ENCODE results near the gene UBC.

UBC gene

DNA sequence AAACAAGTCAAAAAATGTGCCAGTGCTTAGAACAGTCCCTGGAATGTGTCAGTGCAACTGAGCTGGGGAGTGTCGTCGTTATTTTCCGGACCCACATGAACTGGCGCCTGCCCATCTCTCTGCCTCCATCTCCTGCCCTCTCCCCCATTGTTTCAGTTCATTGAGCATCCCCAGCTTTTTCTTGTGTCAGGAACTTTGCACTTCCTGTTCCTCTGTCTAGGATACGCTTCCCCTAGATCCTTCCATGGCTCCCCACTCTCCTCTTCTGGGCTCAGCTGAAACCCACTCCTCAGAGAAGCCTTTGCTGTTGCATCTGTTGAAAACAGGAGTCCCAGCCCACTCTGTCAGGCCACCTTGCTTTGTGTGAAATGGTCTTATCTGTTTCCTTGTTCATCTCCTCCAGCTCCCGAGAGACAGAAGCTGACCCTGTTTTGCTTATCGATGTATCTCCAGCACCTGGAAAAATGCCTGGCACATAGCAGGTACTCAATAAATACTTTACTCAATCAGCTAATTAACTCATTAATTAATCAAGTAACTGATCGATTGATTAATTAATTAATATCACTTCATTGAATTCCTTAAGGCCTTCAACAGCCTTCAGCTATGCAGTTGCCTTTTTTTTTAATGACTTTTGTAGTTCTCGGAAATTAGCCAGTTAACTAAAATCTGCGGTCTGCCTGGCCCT, 48.1 kb downstream of the UBC start:
- in situ Hi-C loops (cut with MboI; ENCODE audit: low sequenced_read_pairs) = no loop called here

DNA sequence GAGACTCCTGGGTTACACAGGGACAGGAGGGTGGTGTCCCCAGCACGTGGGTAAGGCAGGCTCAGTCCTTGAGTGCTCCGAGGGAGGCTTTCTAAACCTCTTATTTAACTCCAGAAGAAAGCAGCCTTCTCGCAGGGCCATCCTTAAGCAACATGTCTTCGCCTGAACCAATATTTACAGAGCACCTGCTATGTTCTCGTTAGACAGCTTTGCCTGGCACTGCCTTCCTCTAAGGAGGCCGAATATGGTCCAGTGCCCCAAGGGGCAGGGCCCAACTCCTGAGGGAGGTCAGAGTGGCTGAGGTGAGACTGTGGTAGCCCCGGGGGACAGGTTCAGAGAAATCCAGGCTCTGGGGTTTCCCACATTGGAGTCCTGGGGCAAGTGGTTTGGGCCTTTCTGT, 48.7 kb downstream of the UBC start:
- in situ Hi-C loops (cut with MboI; ENCODE audit: low sequenced_read_pairs) = no loop called here

DNA sequence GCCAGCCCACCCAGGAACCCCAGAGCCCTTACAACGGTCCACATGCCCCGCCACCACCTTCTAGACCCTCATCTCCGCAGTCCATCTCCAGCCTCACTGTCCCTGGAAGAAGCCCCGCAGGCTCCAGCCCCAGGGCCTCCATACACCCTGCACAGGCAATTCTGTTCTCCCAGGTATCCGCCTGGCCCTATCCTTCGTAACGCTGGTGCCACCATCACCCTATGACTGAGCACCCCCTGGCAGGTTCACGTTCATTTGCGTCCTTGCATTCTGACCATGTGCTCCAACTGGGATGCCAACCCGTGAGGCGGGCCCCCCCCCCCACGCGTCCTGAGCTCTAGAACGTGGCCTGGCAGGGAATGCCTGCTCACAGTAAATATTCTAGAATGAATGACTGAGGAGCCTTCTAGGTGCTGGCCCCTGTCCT, 50.1 kb downstream of the UBC start:
- in situ Hi-C loops (cut with MboI; ENCODE audit: low sequenced_read_pairs) = no loop called here

DNA sequence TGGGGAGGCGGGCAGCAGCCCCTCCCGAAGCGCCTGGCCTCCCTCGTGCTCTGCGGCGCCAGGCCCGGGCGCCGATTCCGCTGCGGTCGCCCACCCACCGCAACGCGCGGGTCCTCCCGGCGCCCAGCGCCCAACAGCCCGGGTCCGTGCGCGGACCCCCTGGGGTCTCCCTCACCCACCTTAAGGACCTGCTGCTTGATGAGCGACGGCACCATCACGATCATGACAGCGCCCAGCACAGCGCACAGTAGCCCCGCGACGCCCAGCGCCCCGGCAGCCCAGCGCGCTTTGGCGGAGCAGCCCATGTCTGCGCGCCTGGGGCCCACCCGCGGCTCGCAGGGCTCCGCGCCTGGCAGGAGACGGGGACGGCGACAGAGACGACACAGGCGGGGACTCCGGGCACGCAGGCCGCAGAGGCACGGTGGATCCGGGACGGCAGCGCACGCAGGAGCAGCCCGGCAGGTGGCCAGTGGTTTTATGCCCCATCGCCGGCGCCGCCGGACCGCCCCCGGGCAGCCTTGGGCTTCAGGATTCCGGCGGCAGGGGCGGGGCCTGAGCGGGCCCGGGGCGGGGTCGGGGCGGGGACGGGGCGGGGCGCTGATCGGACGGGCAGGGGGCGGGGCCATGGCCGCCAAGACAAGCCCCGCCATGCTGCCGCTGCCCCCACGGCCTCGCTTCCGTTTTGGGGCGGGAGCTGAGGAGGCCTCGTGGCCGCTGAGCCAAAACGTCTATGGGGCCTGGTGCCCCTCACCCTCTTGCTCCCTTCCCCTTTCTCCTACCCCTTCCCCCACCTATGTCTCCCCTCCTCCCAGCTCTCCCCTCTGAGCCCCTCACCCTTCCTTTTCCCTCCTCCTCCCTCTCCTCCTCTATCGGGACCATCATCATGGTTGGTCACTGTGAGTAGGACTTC, 50.8 kb downstream of the UBC start, which contains the start of gene SCARB1:
TSS of gene SCARB1 (minus strand) at position 449 of the 910 bp plus-strand sequence. CDS start at position 305, 144 bp downstream.
- in situ Hi-C loops (cut with MboI; ENCODE audit: low sequenced_read_pairs) = no loop called here

DNA sequence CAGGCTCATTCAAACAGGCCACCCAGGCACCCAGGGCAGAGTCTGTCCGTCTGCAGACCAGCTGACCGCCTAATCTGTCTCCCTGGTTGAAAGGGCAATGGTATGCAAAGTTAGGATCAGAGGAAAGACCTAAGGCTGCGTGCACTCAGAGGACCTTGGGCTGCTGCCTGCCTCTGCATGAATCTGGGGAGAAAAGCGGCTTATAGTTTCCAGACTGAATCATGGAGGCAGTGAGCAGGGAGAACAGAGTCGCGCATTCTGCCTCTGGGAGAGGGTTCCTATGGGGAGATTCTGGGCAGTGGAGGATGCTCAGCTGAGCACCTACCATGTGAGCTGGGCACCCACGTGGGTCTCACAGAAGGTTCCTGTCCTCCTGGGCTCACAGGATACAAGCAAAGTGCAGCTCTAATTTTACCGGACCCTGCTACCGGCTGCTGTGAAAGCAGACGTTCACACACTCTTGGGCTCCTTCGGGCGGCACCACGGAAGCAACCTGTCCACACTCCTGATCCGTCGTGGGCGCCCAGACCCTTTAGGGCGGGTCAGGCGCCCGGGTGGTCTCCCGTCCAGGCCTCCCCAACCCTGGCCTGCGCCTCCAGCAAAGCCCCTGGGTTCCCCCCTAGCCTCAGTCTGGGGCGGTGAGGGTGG, 51.6 kb downstream of the UBC start:
- in situ Hi-C loops (cut with MboI; ENCODE audit: low sequenced_read_pairs) = no loop called here

DNA sequence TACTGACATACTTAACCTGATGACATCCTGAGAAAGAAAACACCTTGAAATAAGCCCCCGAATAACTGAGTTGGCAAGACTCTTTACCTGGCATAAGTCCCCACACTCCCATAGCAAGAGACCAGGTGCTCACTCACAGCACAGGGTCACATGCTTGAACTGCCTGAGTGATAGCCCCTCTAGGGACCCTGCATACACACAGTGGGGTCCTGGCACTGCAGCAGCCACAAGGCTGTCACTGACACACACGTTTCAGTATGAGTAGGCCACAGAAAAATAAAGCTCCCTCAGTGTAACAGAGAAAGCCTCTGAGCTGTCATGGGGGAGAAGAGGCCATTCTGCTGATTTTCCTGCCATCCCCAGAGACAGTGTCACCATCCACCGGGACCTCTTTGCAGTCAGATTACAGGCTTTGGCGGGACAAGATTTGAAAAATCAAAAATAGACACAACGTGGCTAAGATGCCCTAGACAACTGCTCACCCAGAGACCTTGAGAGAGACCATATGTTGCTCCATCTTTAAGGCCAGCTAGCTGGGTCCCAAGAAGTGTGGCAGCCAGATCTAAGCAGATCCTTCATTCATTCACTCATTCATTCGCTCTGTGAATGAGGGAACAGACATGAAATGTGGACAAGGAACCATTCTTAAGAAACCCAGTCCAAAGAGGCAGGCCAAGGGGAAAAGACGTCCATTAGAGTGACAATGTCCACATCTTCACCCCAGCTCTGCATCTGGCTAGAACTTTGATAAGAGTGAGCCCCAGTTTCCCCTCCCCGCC, 52.4 kb downstream of the UBC start:
- in situ Hi-C loops (cut with MboI; ENCODE audit: low sequenced_read_pairs) = no loop called here

Measured in HL-60/S4 (cell line).